ENCODE results near the gene PLCB1.

PLCB1 gene

GRCh38 chr20:8303651-8304050 lies 171.6 kb downstream of the PLCB1 start:
- DNase-seq (ENCODE audit: low spot score): no peak

- no peak for DNase-seq (ENCODE audit: low spot score)
Measured at GRCh38 chr20:8304124-8304816, 172.2 kb downstream of the PLCB1 start.

- DNase-seq (ENCODE audit: low spot score): peak; percentile 39
Measured at GRCh38 chr20:8305449-8305978, 173.4 kb downstream of the PLCB1 start.

- DNase-seq (ENCODE audit: low spot score): no peak
Measured at GRCh38 chr20:8306937-8307336, 174.9 kb downstream of the PLCB1 start.

- DNase-seq (ENCODE audit: low spot score): no peak
Measured at GRCh38 chr20:8309634-8310033, 177.6 kb downstream of the PLCB1 start.

- no peak for DNase-seq (ENCODE audit: low spot score)
Measured at GRCh38 chr20:8310618-8311017, 178.6 kb downstream of the PLCB1 start.

GRCh38 chr20:8313073-8313472 lies 181.0 kb downstream of the PLCB1 start:
- DNase-seq (ENCODE audit: low spot score): no peak

- DNase-seq (ENCODE audit: low spot score): no peak
Measured at GRCh38 chr20:8315639-8316573, 183.8 kb downstream of the PLCB1 start.

GRCh38 chr20:8317448-8317847 lies 185.4 kb downstream of the PLCB1 start:
- DNase-seq (ENCODE audit: low spot score): no peak

GRCh38 chr20:8318965-8319625 lies 187.0 kb downstream of the PLCB1 start:
- DNase-seq (ENCODE audit: low spot score): no peak

- no peak for DNase-seq (ENCODE audit: low spot score)
Measured at GRCh38 chr20:8320306-8320705, 188.2 kb downstream of the PLCB1 start.

- no peak for DNase-seq (ENCODE audit: low spot score)
Measured at GRCh38 chr20:8321001-8321400, 188.9 kb downstream of the PLCB1 start.

- no peak for DNase-seq (ENCODE audit: low spot score)
Measured at GRCh38 chr20:8322662-8323217, 190.7 kb downstream of the PLCB1 start.

GRCh38 chr20:8326191-8326590 lies 194.1 kb downstream of the PLCB1 start:
- DNase-seq (ENCODE audit: low spot score): no peak

GRCh38 chr20:8326899-8327298 lies 194.8 kb downstream of the PLCB1 start:
- DNase-seq (ENCODE audit: low spot score): no peak

GRCh38 chr20:8328189-8328588 lies 196.1 kb downstream of the PLCB1 start:
- DNase-seq (ENCODE audit: low spot score): no peak

GRCh38 chr20:8330319-8330784 lies 198.3 kb downstream of the PLCB1 start:
- DNase-seq (ENCODE audit: low spot score): no peak

- no peak for DNase-seq (ENCODE audit: low spot score)
Measured at GRCh38 chr20:8330785-8331695, 199.0 kb downstream of the PLCB1 start.

- peak; percentile 18 for DNase-seq (ENCODE audit: low spot score)
Measured at GRCh38 chr20:8331740-8332412, 199.8 kb downstream of the PLCB1 start.

- DNase-seq (ENCODE audit: low spot score): no peak
Measured at GRCh38 chr20:8334641-8335040, 202.6 kb downstream of the PLCB1 start.
